Measurements from ENCODE around the gene PFAS.
A peak's percentile ranks its signal among the peaks of the same experiment; 100 is the strongest.
"Not testable (repeated sequence)": the region's sequence is repeated elsewhere in the genome, so short reads cannot be mapped to it uniquely, and the experiment has no call there.

PFAS gene

DNA sequence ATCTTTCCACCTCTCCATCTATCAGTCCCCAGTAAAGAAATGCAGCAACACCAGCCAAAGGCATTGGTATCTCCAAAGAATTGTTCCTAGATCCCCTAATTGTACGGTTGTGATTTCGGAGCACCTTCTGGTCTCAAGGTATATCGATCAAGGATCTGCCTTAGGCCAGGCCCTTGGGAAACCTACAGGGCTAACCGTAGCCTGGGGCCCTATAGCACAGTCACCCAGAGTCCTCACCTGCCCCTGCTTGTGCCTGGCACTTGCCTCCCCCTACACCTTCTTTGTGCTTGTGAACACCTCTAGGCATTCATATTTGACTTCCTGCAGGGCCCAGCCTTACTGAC is 21.9 kb upstream of the PFAS start:
- DNase-seq (ENCODE audit: low spot score) = no peak

DNA sequence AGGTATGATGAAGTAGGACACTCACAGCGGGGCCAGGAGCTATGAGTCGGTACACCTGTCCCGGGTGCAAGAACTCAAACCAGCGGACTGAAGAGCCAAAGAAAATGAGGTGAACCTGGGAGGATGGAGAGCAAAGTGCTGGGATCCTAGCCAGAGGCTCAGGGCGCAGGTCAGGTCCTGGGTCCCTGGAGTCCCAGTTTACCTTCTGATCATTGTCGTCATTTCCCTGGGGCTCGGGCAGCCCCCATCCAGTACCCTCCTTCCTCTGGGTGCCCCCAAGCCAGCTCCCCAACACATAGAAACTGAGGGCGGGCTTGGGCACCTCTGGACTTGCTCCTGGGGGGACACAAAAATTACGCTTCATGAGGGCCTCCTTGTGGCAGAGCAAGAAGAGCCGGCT is 17.4 kb upstream of the PFAS start:
- no peak for DNase-seq (ENCODE audit: low spot score)

DNA sequence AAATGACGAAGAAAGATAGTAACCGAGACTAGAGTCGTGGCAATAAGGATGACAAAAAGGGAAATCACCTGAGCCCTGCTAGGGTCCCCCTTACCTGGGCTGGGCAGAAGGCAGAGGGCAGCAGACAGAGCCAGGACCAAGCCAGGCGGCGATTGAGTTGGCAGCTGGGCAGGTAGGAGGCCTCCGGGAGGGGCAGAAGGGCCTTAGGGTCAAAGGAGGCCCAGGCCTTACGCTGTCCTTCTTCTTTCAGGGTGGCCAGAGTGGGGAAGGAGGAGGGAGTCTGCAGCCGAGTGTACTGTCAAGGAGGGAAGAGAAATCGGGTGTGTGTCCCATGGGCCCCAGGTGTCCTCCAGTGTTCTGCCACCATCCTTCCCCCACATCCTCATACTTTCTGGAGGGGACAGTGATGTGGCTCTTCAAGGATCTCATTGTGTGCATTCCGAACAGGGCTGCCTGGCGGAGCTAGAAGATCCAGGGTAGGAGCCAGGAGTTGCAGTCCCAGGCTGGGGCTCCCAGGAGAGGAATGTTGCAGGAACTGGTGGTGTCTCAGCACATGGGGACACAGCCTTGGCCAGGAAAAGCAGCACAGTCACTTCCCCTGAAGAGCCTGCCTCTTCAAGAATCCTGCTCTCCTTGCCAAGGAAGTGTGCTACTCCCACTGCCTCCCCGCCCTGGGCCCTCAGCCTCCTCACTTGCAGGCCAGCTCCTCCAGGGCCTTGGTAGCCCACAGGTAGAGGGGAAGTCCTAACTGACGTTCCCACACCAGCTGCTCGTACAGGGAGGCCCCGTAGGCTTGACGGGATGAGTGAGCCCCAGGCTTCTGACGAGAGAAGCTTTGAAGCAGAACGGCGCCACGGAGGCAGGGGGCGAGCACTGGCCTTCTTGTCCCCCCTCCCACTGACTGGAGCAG is 14.5 kb upstream of the PFAS start:
- DNase-seq (ENCODE audit: low spot score) = no peak

GRCh38 chr17:8235676-8236075 is 13.4 kb upstream of the PFAS start:
- no peak for DNase-seq (ENCODE audit: low spot score)

- no peak for DNase-seq (ENCODE audit: low spot score)
Observed at GRCh38 chr17:8237175-8237574, 11.9 kb upstream of the PFAS start.

GRCh38 chr17:8237886-8238285 is 11.2 kb upstream of the PFAS start:
- no peak for DNase-seq (ENCODE audit: low spot score)

DNA sequence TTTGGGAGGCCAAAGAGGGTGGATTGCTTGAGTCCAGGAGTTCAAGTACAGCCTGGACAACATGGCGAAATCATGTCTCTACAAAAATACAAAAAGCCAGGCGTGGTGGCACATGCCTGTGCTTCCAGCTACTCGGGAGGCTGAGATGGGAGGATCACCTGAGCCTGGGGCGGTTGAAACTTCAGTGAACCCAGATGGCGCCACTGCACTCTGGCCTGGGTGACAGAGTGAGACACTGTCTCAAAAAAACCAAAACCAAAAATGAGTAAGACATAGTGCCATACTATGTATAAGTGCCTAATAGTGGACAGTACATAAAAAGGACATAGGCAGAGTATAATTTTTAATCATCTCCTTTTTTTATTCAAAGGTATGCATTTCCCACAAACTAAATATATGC is 5.3 kb upstream of the PFAS start:
- no peak for DNase-seq (ENCODE audit: low spot score)

DNA sequence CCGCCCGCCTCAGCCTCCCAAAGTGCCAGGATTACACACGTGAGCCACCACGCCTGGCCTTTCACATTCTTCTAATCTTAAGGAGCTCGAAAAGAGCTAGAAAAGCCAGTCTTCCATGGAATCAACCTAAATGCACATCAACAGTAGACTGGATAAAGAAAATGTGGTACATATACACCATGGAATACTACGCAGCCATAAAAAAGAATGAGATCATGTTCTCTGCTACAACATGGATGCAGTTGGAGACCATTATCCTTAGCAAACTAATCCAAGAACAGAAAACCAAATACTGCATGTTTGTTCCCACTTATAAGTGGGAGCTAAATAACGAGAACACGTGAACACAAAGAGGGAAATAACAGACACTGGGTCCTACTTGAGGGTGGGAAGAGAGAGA is 4.3 kb upstream of the PFAS start:
- no peak for DNase-seq (ENCODE audit: low spot score)

GRCh38 chr17:8249621-8250500 is 772 bp downstream of the PFAS start:
- no peak for DNase-seq (ENCODE audit: low spot score)

- not testable (repeated sequence) for DNase-seq (ENCODE audit: low spot score)
Observed at GRCh38 chr17:8251411-8251810, 2.3 kb downstream of the PFAS start.

DNA sequence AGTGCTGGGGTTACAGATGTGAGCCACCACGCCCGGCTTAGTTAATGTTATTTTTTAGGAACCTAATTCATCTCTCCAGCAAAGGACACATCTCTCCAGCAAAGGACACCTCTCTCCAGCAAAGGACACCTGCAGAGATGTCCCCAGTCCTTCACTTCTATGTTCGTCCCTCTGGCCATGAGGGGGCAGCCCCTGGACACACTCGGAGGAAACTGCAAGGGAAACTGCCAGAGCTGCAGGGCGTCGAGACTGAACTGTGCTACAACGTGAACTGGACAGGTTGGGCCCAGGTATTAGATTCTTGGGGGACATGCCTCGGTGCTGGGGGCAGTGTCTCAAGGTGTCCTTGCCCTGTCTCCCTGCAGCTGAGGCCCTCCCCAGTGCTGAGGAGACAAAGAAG is 4.7 kb downstream of the PFAS start:
- peak; percentile 14 for DNase-seq (ENCODE audit: low spot score)

- DNase-seq (ENCODE audit: low spot score) = no peak
Observed at GRCh38 chr17:8254881-8255280, 5.8 kb downstream of the PFAS start.

DNA sequence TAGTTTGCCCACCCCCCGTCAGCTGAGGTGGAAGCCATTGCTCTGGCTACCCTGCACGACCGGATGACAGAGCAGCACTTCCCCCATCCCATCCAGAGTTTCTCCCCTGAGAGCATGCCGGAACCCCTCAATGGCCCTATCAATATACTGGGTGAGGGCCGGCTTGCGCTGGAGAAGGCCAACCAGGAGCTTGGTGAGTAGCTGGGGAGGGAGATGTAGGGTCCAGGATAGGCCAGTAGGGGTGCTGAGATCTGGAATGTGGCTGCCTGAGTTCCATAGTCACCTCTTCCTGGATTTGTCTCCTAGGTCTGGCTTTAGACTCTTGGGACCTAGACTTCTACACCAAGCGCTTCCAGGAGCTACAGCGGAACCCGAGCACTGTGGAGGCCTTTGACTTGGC is 6.4 kb downstream of the PFAS start:
- no peak for DNase-seq (ENCODE audit: low spot score)

DNA sequence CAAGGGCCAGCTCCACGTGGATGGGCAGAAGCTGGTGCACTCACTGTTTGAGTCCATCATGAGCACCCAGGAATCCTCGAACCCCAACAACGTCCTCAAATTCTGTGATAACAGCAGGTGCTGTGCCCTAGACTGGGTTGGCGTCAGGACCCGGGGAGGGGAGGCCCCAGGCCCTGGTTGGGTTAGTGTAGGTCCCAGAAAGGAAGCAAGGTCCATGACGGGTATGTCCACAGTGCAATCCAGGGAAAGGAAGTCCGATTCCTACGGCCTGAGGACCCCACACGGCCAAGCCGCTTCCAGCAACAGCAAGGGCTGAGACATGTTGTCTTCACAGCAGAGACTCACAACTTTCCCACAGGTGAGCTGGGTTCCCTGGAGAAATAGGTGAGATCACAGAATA is 7.2 kb downstream of the PFAS start:
- DNase-seq (ENCODE audit: low spot score) = no peak

- no peak for DNase-seq (ENCODE audit: low spot score)
Observed at GRCh38 chr17:8256691-8257090, 7.6 kb downstream of the PFAS start.

DNA sequence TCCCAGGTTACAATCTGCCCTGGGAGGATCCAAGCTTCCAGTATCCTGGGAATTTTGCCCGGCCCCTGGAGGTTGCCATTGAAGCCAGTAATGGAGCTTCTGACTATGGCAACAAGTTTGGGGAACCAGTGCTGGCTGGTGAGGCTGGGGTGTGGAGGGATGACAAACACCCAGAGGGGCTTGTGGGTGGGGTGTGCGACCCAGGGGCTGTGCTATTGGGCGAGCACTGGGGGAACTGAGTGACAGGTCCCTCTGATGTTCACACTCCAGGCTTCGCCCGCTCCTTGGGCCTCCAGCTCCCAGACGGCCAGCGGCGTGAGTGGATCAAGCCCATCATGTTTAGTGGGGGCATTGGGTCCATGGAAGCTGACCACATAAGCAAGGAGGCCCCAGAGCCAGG is 8.7 kb downstream of the PFAS start:
- DNase-seq (ENCODE audit: low spot score) = no peak

GRCh38 chr17:8264320-8264719 is 15.2 kb downstream of the PFAS start:
- no peak for DNase-seq (ENCODE audit: low spot score)

DNA sequence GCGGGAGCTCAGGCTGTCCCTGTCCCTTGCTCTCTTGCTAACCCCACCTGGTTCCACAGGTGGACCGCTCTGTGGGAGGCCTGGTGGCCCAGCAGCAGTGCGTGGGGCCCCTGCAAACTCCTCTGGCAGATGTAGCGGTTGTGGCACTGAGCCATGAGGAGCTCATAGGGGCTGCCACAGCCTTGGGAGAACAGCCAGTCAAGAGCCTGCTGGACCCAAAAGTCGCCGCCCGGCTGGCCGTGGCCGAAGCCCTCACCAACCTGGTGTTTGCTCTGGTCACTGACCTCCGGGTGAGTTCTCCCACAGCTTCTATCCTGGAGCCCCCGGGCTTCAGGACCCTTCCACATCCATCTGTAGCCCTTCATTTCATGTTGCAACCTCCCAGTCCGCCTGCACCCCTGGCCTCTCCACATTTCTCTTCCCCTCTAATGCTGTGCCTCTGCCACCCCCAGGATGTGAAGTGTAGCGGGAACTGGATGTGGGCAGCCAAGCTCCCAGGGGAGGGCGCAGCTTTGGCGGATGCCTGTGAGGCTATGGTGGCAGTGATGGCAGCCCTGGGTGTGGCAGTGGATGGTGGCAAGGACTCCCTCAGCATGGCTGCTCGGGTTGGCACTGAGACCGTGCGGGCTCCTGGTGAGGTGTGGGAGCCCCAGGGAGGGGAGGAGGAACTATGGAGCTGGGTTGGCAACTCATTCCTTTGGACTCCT is 15.9 kb downstream of the PFAS start:
- no peak for DNase-seq (ENCODE audit: low spot score)

DNA sequence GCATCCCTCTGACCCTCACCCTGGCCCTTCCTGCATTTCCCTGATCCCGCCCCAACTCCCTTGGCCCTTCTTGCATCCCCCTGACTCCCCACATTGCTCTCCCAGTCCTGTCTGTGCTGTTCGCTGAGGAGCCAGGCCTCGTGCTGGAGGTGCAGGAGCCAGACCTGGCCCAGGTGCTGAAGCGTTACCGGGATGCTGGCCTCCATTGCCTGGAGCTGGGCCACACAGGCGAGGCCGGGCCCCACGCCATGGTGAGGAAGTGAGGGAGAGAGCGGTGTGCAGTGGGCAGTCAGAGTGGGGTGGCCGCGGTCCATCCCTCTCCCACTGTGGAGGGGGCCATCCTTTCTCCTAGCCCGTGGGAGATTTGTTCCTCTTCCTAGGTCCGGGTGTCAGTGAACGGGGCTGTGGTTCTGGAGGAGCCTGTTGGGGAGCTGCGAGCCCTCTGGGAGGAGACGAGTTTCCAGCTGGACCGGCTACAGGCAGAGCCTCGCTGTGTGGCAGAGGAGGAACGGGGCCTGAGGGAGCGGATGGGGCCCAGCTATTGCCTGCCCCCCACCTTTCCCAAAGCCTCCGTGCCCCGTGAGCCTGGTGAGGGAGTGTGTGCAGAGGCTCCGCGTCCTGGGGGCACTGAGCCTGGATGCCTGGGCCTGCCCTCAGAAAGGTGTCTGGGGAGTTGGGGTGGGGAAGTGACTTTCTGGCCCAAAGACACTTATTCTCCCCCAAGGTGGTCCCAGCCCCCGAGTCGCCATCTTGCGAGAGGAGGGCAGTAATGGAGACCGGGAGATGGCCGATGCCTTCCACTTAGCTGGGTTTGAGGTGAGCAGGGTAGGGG is 17.8 kb downstream of the PFAS start:
- no peak for DNase-seq (ENCODE audit: low spot score)

- no peak for DNase-seq (ENCODE audit: low spot score)
Observed at GRCh38 chr17:8267480-8268147, 18.5 kb downstream of the PFAS start.
